Left lung (tissue), 10 donors: ENCODE results near the gene JAM2. TPM values are rescaled to one million over a fixed set of nuclear protein-coding genes. Genes with fewer than 3 reads are reported as not detected.
"Not testable (repeated sequence)": the region's sequence is repeated elsewhere in the genome, so short reads cannot be mapped to it uniquely, and the experiment has no call there.

Experiments
- ATAC-seq: fragments of 200-7000 bp; cut with Tn5 transposase; one replicate; pipeline ENCODE4 v1.9.1; 2020; ENCODE audit warnings: moderate library complexity
- DNase-seq, 4 donors: peaks; one replicate each; pipeline ENCODE4 v3.0.0-alpha.2; 2013 to 2020
- H3K27ac ChIP-seq, 2 donors: fragments of 200-600 bp; sonication (generic) in 1 of 2; one replicate each; pipeline versions ENCODE4 v1.5.0 to v1.8.0; 2020 to 2021
- H3K27me3 ChIP-seq, 2 donors: fragments of 200-600 bp; sonication (generic) in 1 of 2; one replicate each; pipeline versions ENCODE4 v1.5.0 to v1.8.0; 2020 to 2021
- H3K36me3 ChIP-seq, 2 donors: fragments of 200-600 bp; sonication (generic) in 1 of 2; one replicate each; pipeline versions ENCODE4 v1.5.0 to v1.8.0; 2020 to 2021
- H3K4me1 ChIP-seq, 2 donors: fragments of 200-600 bp; one replicate each; pipeline ENCODE4 v1.8.0; 2021
- H3K4me3 ChIP-seq, 2 donors: fragments of 200-600 bp; sonication (generic) in 1 of 2; one replicate each; pipeline versions ENCODE4 v1.5.0 to v1.8.0; 2020 to 2021; ENCODE audit warnings: mild to moderate bottlenecking in 1 of 2
- H3K9me3 ChIP-seq, 2 donors: fragments of 200-600 bp; sonication (generic) in 1 of 2; one replicate each; pipeline versions ENCODE4 v1.5.0 to v1.8.0; 2020 to 2021
- CTCF ChIP-seq, 2 donors: fragments of 200-600 bp; sonication (generic) in 1 of 2; IDR thresholded peaks; one replicate each; pipeline versions ENCODE4 v1.5.0 to v1.8.0; 2021; ENCODE audit warnings: antibody characterized with exemption in 2 of 2
- intact Hi-C, 2 donors: fragments of 100-400 bp; cut with DNase I; formaldehyde crosslinking; loops; one replicate each; pipeline versions ENCODE4 v1.11.2 to v1.14.2; 2022
- polyA plus RNA-seq, 6 donors: library from polyadenylated mRNA; unstranded; fragments of 120-200 nt; gene quantifications; one replicate each; pipeline ENCODE4 v1.2.1, GENCODE V29; 2013; ENCODE audit not compliant: insufficient read length in 6 of 6
- total RNA-seq, 2 donors: library from RNA; stranded (reverse); fragmentation: NEBNext Ultra II Directional; extraction: Animal tissue kit (Norgen Biotek cat#: 25700); gene quantifications; one replicate each; pipeline ENCODE4 v1.2.1, GENCODE V29; 2021
- donor health status: DM: no; HTN: yes; CAD: no.
- donor health status: DM: no; HTN: no; CAD: no.

The JAM2 gene
- total and polyA plus RNA-seq, 8 donors = 14.1 to 42.6 (median 34.2) TPM

DNA sequence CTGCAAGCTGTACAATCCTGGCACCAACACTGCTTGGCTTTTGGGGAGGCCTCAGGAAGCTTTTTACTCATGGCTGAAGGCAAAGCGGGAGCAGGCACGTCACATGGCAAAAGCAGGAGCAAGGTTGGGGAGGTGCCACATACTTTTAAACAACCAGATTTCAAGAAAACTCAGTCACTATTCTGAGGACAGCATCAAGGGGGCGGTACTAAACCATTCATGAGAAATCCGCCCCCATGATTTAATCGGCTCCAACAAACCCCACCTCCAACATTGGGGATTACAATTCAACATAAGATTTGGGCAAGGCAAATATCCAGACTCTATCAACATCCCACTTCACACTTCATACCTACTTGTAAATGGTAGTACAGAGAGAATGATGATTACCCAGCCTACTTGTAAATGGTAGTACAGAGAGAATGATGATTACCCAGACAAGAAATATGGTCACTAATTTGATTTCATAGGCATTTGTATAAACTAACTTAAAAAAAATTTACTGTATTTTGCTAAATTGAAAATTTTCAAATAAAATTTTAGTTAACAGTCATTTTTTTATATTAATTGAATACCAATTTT lies 70.7 kb downstream of the JAM2 start:
- TF ChIP-seq CTCF (IDR thresholded peaks at IDR 0.05) = no peak
- intact Hi-C loops = loop anchor here (5.0 to 10.0 kb wide), 2 partner anchors 95 to 102 kb away; partner anchors contain the start of gene MRPL39 (in 1 of the 2)
- Histone ChIP-seq H3K36me3 (no peaks in the 10 kb centered on the region), H3K4me3 (no peak overlapping the region), H3K9me3 (no peaks in the 10 kb centered on the region), H3K27me3 (no peaks in the 10 kb centered on the region), H3K27ac (no peak overlapping the region), H3K4me1 (no peaks in the 10 kb centered on the region)
- no peak for DNase-seq
- ATAC-seq = no peak

GRCh38 chr21:25710550-25710949 lies 71.5 kb downstream of the JAM2 start:
- no peaks in the 10 kb centered on the region for H3K4me1 ChIP-seq
- ATAC-seq (no peak), DNase-seq (no peak)
- TF ChIP-seq CTCF (IDR thresholded peaks at IDR 0.05) = no peak
- H3K27me3 ChIP-seq = no peaks in the 10 kb centered on the region
- no peak overlapping the region for H3K4me3 ChIP-seq
- no peak overlapping the region for H3K27ac ChIP-seq
- peaks cover 0 to 7% of the 10 kb centered on the region in 2 donors for H3K36me3 ChIP-seq
- intact Hi-C loops = loop anchor here in 1 of 2 donors (5.0 kb wide), 1 partner anchor 103 kb away; the partner anchor contains the start of gene MRPL39
- no peaks in the 10 kb centered on the region for H3K9me3 ChIP-seq

DNA sequence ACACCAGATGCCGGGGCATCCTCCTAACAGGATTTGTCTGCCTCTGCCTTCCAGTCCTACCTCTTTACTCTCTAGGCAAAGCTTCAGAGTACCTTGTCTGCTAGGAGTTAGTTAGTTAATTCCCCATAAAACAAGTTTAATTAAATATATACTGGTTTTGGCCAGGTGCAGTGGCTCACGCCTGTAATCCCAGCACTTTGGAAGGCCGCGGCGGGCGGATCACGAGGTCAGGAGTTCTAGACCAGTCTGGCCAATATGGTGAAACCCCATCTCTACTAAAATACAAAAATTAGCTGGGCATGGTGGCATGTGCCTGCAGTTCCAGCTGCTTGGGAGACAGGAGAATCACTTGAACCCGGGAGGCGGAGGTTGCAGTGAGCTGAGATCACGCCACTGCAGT lies 75.0 kb downstream of the JAM2 start:
- intact Hi-C loops = loop anchor here in 1 of 2 donors (5.0 kb wide), 1 partner anchor 107 kb away; the partner anchor contains the start of gene MRPL39
- ATAC-seq, H3K27ac ChIP-seq, DNase-seq, H3K4me3 ChIP-seq, H3K9me3 ChIP-seq, H3K4me1 ChIP-seq, H3K27me3 ChIP-seq: not testable (repeated sequence)
- H3K36me3 ChIP-seq = peaks cover 0 to 18% of the 10 kb centered on the region in 2 donors

- no peak overlapping the region for H3K4me3 ChIP-seq
- intact Hi-C loops = no loop called here
- peaks cover 0 to 39% of the 10 kb centered on the region in 2 donors for H3K36me3 ChIP-seq
- DNase-seq = no peak
- H3K27ac ChIP-seq = no peak overlapping the region
- H3K9me3 ChIP-seq = no peaks in the 10 kb centered on the region
- H3K27me3 ChIP-seq = no peaks in the 10 kb centered on the region
- no peak for ATAC-seq
- no peaks in the 10 kb centered on the region for H3K4me1 ChIP-seq
- TF ChIP-seq CTCF (IDR thresholded peaks at IDR 0.05) = no peak
Observed at GRCh38 chr21:25717491-25718147, 78.6 kb downstream of the JAM2 start.

GRCh38 chr21:25721987-25722386 lies 82.9 kb downstream of the JAM2 start:
- intact Hi-C loops = no loop called here
- Histone ChIP-seq H3K36me3 (peaks cover 0 to 65% of the 10 kb centered on the region in 2 donors), H3K4me3 (no peak overlapping the region), H3K27me3 (no peaks in the 10 kb centered on the region), H3K27ac (no peak overlapping the region), H3K9me3 (no peaks in the 10 kb centered on the region), H3K4me1 (no peaks in the 10 kb centered on the region)
- TF ChIP-seq CTCF (IDR thresholded peaks at IDR 0.05) = no peak
- ATAC-seq (no peak), DNase-seq (no peak)
